GM10266 (cell line): ENCODE results near the gene PRTG.
"Not testable (repeated sequence)": the region's sequence is repeated elsewhere in the genome, so short reads cannot be mapped to it uniquely, and the experiment has no call there.

Source experiments
- DNase-seq: peaks from one replicate; pipeline ENCODE4 v3.0.0; 2012; ENCODE audit errors: extremely low spot score
- TF ChIP-seq, protein P1 (sequence below): IDR thresholded peaks from 2 replicates; pipeline ENCODE4 v1.5.1; 2012; ENCODE audit warnings: mild to moderate bottlenecking, low read depth; ENCODE audit not compliant: control insufficient read depth, insufficient read depth; ENCODE audit errors: missing control alignments

Gene PRTG

GRCh38 chr15:55734641-55735040 is 8.3 kb downstream of the PRTG start:
- TF ChIP-seq, protein P1, sequence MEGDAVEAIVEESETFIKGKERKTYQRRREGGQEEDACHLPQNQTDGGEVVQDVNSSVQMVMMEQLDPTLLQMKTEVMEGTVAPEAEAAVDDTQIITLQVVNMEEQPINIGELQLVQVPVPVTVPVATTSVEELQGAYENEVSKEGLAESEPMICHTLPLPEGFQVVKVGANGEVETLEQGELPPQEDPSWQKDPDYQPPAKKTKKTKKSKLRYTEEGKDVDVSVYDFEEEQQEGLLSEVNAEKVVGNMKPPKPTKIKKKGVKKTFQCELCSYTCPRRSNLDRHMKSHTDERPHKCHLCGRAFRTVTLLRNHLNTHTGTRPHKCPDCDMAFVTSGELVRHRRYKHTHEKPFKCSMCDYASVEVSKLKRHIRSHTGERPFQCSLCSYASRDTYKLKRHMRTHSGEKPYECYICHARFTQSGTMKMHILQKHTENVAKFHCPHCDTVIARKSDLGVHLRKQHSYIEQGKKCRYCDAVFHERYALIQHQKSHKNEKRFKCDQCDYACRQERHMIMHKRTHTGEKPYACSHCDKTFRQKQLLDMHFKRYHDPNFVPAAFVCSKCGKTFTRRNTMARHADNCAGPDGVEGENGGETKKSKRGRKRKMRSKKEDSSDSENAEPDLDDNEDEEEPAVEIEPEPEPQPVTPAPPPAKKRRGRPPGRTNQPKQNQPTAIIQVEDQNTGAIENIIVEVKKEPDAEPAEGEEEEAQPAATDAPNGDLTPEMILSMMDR: no peak
- DNase-seq: no peak

GRCh38 chr15:55733461-55733860 is 9.5 kb downstream of the PRTG start:
- DNase-seq: not testable (repeated sequence)

- no peak for DNase-seq
- TF ChIP-seq, protein P1: no peak
These were observed 21.3 kb downstream of the PRTG start for GRCh38 chr15:55721554-55722185.

DNA sequence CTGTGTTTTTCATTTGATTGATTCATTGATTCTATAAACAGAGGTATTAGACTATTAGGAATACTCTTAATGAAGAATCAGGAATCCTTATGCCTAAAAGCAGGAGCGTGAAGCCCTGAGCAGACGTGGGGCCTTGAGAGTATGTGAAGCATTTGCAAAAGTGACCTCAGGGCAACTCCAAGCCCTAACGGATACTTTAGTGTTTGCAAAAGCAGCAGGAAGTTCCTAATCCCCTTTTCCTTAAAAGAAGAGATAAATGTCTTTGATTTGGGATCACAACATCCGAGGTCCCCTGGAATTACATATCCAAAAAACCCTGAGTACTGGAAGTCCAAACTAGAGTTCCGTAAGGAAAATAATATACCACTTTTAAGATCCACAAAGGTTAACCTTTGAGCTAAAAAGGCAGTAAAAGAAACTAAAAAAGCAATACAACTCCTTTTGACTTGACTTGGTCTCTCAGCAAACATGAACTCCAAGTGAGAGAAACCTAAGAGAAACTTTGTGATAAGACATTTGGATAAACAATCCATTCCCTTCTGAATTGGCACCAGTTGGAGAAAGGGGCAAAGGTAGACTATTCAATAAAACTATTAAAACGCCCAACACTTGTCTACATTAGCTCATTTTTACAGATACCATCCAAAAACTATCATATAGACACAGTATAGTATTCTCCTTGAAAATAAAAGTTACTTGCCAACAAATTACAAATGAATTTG is 27.4 kb downstream of the PRTG start:
- TF ChIP-seq, protein P1: no peak
- DNase-seq: no peak

DNA sequence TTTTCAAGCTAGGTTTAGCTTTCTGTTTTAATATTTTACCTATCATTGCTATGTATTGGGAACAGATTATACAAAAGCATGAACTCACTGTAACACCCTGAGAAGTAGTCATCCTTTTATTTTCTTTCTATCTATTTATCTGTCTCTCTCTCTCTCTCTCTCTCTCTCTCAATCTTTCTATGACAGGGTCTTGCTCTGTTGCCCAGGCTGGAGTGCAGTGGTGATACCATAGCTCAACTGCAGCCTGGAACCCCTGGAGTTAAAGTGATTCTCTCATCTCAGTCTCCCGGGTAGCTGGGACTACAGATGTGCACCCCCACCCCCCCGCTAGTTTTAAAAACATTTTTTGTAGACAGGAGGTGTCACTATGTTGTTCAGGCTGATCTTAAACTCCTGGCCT is 28.9 kb downstream of the PRTG start:
- no peak for DNase-seq
- TF ChIP-seq, protein P1: no peak

DNA sequence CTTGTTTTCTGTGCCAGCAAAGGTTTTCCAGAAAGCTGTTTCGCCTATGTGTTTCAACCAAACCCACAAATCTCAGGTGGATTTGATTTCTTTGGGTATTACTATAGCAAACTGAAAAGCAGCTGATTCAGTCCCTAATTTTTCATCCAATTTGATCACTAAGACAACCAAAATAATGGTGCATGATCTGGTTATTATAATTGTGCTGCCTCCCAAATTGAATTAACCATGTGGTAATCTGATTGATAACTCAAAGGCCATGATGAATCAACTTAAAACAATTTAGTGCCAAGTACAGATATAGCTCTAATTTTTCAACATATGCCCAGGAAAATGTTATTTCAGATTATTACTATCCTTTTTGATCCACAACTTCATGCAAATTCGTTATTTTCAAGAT is 30.6 kb downstream of the PRTG start:
- DNase-seq: no peak
- TF ChIP-seq, protein P1: no peak

DNA sequence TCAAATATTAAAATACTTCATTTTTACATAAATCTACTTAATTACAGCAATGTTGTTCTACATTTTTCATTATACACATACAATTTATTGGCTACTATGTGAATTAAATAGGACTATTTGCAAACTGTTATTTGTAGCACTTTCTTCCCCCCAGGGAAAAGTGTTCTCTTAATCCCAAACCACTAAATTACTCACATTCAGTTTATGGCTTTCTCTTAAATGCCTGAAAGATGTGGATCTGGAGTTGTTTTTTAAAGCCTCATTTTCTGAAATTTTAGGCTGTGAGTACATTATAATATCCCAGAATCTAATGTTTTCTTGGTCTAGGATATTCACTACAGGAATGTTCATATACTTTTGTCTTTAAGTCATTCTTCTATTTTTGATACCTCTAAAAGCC is 32.7 kb downstream of the PRTG start:
- no peak for DNase-seq
- TF ChIP-seq, protein P1: no peak

- DNase-seq: no peak
- TF ChIP-seq, protein P1: no peak
These were observed 33.5 kb downstream of the PRTG start for GRCh38 chr15:55709458-55709857.
